RWPE2 (cell line): ENCODE results near the gene SNED1.

Experiments
- ATAC-seq: fragments of 200-7000 bp; cut with Tn5 transposase; 3 replicates; pipeline ENCODE4 v1.9.1; 2021; ENCODE audit warnings: low read depth
- DNase-seq: peaks from one replicate; pipeline ENCODE4 v3.0.0-alpha.2; 2020; ENCODE audit warnings: low spot score
- H3K27ac ChIP-seq: fragments of 450-650 bp; 2 replicates; pipeline ENCODE4 v1.5.1; 2017; ENCODE audit warnings: mild to moderate bottlenecking; ENCODE audit not compliant: poor library complexity, severe bottlenecking
- H3K27me3 ChIP-seq: fragments of 250-450 bp; sonication (Bioruptor Pico); 2 replicates; pipeline ENCODE4 v1.5.1; 2021; ENCODE audit warnings: mild to moderate bottlenecking, moderate library complexity; ENCODE audit not compliant: insufficient read depth, poor library complexity, severe bottlenecking
- H3K36me3 ChIP-seq: fragments of 250-450 bp; sonication (Bioruptor Pico); 2 replicates; pipeline ENCODE4 v1.5.1; 2020; ENCODE audit warnings: low read depth, mild to moderate bottlenecking, moderate library complexity
- H3K4me1 ChIP-seq: fragments of 250-450 bp; sonication (Bioruptor Pico); 2 replicates; pipeline ENCODE4 v1.5.1; 2021; ENCODE audit warnings: mild to moderate bottlenecking, moderate library complexity; ENCODE audit not compliant: insufficient read depth, poor library complexity, severe bottlenecking
- H3K4me3 ChIP-seq: fragments of 250-450 bp; sonication (Bioruptor Pico); 2 replicates; pipeline ENCODE4 v1.5.1; 2021; ENCODE audit warnings: mild to moderate bottlenecking, moderate library complexity; ENCODE audit not compliant: severe bottlenecking
- H3K9me3 ChIP-seq: fragments of 250-450 bp; sonication (Bioruptor Pico); 2 replicates; pipeline ENCODE4 v1.5.1; 2021; ENCODE audit warnings: mild to moderate bottlenecking, moderate library complexity; ENCODE audit not compliant: severe bottlenecking
- TF ChIP-seq, protein P1 (sequence below): fragments of 450-650 bp; IDR thresholded peaks from one replicate; pipeline ENCODE4 v1.5.1; 2017; ENCODE audit warnings: mild to moderate bottlenecking, moderate library complexity; ENCODE audit not compliant: poor library complexity, severe bottlenecking

SNED1 gene

GRCh38 chr2:240997141-240997855 lies 1.1 kb upstream of the SNED1 start:
- Histone ChIP-seq H3K9me3 (no peaks in the 10 kb centered on the region), H3K4me1 (no peaks in the 10 kb centered on the region), H3K4me3 (no peak overlapping the region), H3K27ac (no peak overlapping the region), H3K27me3 (peaks cover 6% of the 10 kb centered on the region), H3K36me3 (no peaks in the 10 kb centered on the region)
- ATAC-seq (no peak), DNase-seq (peak; percentile 31)
- TF ChIP-seq, protein P1, sequence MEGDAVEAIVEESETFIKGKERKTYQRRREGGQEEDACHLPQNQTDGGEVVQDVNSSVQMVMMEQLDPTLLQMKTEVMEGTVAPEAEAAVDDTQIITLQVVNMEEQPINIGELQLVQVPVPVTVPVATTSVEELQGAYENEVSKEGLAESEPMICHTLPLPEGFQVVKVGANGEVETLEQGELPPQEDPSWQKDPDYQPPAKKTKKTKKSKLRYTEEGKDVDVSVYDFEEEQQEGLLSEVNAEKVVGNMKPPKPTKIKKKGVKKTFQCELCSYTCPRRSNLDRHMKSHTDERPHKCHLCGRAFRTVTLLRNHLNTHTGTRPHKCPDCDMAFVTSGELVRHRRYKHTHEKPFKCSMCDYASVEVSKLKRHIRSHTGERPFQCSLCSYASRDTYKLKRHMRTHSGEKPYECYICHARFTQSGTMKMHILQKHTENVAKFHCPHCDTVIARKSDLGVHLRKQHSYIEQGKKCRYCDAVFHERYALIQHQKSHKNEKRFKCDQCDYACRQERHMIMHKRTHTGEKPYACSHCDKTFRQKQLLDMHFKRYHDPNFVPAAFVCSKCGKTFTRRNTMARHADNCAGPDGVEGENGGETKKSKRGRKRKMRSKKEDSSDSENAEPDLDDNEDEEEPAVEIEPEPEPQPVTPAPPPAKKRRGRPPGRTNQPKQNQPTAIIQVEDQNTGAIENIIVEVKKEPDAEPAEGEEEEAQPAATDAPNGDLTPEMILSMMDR = no peak

DNA sequence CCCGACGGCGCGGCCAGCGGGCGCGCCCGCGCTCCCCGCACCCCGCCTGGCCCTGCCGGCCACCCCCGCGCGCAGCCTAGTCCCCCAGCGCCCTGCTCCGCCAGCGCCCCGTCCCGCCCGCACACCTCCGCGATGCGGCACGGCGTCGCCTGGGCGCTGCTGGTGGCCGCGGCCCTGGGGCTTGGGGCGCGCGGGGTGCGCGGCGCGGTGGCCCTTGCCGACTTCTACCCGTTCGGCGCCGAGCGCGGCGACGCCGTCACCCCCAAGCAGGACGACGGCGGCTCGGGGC lies 232 bp downstream of the SNED1 start:
- DNase-seq (no peak), ATAC-seq (no peak)
- H3K27ac ChIP-seq = no peak overlapping the region
- H3K36me3 ChIP-seq = no peaks in the 10 kb centered on the region
- TF ChIP-seq, protein P1 = no peak
- peaks cover 6% of the 10 kb centered on the region for H3K27me3 ChIP-seq
- no peaks in the 10 kb centered on the region for H3K9me3 ChIP-seq
- no peaks in the 10 kb centered on the region for H3K4me1 ChIP-seq
- peak overlapping the region; percentile 30 for H3K4me3 ChIP-seq

DNA sequence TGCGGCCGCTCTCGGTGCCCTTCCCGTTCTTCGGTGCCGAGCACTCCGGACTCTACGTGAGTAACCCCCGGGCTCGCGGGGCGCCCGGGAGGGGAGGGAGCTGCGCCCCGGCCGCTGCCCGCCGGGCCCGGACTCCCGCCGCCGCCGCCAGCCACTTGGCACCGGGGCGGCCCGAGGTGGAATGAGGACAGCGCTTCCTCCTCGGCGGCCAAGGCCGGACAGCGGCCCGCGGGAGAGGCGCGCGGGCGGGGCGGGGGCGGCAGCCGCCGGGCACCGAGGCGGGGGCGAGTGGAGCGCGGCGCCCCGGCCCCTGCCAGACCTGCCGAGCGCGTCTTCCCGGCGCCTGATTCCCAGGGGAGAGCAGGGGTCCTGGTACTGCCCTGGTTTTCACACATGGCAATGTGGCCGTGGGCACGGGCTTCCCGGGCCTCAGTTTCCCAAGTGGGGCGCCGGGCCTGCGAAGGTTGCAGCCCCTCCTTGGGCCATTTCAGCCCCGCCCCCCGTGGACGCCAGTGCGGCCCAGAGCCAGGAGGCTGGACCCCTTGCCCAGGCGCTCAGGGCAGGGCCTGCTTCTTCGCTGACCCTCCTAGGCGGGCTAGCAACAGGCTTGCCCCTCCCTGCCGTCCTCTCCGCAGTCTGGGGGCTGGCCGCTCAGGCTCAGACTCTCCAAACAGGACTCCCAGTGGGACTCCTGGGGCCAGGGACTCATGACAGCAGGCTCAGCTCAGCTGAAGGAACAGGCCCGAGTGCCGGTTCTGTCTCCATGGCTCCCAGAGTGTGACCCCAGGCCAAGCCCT lies 775 bp downstream of the SNED1 start:
- Histone ChIP-seq H3K27ac (no peak overlapping the region), H3K9me3 (no peaks in the 10 kb centered on the region), H3K27me3 (peaks cover 6% of the 10 kb centered on the region), H3K4me1 (no peaks in the 10 kb centered on the region), H3K4me3 (peak overlapping the region; percentile 30), H3K36me3 (no peaks in the 10 kb centered on the region)
- TF ChIP-seq, protein P1 = no peak
- ATAC-seq (no peak), DNase-seq (peak; percentile 58)

GRCh38 chr2:240999873-241000541 lies 1.6 kb downstream of the SNED1 start:
- ATAC-seq = no peak
- Histone ChIP-seq H3K9me3 (peaks cover 5% of the 10 kb centered on the region), H3K27ac (no peak overlapping the region), H3K4me1 (no peaks in the 10 kb centered on the region), H3K4me3 (no peak overlapping the region), H3K36me3 (no peaks in the 10 kb centered on the region), H3K27me3 (peaks cover 6% of the 10 kb centered on the region)
- DNase-seq = peak; percentile 61
- TF ChIP-seq, protein P1 = no peak
